MM.1S (cell line): ENCODE results near the gene EREG.

Source experiments
- DNase-seq: peaks from one replicate; pipeline ENCODE4 v3.0.0-alpha.2; 2015
- H2AFZ ChIP-seq: fragments of 300-600 bp; sonication (generic); 2 replicates; pipeline ENCODE4 v1.6.0; 2016; ENCODE audit warnings: antibody characterized with exemption, low read length
- H3F3A ChIP-seq: fragments of 300-600 bp; sonication (generic); 2 replicates; pipeline ENCODE4 v1.6.1; 2016; ENCODE audit warnings: mild to moderate bottlenecking, antibody characterized with exemption, low read length, moderate library complexity, mixed read lengths; ENCODE audit not compliant: insufficient read depth
- H3K27ac ChIP-seq: fragments of 300-600 bp; sonication (generic); 2 replicates; pipeline ENCODE4 v1.5.1; 2016; ENCODE audit warnings: mild to moderate bottlenecking, low read length
- H3K27me3 ChIP-seq: fragments of 300-600 bp; sonication (generic); replicated peaks from 2 replicates; pipeline ENCODE4 v1.6.0; 2016; ENCODE audit warnings: low read length; ENCODE audit not compliant: insufficient read depth
- H3K36me3 ChIP-seq: fragments of 300-600 bp; sonication (generic); replicated peaks from 2 replicates; pipeline ENCODE4 v1.6.1; 2016; ENCODE audit warnings: mild to moderate bottlenecking, low read length, mixed read lengths; ENCODE audit not compliant: insufficient read depth
- H3K4me1 ChIP-seq: fragments of 300-600 bp; sonication (generic); 2 replicates; pipeline ENCODE4 v1.6.1; 2016; ENCODE audit warnings: low read length, mixed read lengths
- H3K4me2 ChIP-seq: fragments of 300-600 bp; sonication (generic); 2 replicates; pipeline ENCODE4 v1.6.0; 2016; ENCODE audit warnings: low read depth, low read length
- H3K4me3 ChIP-seq: fragments of 300-600 bp; sonication (generic); 2 replicates; pipeline ENCODE4 v1.5.1; 2016; ENCODE audit warnings: low read length, mixed read lengths
- H3K79me2 ChIP-seq: fragments of 300-600 bp; sonication (generic); 2 replicates; pipeline ENCODE4 v1.6.1; 2016; ENCODE audit warnings: mixed run types, low read length, mixed read lengths
- H3K9ac ChIP-seq: fragments of 300-600 bp; sonication (generic); 2 replicates; pipeline ENCODE4 v1.6.1; 2016; ENCODE audit warnings: low read length, mixed read lengths
- H3K9me2 ChIP-seq: fragments of 300-600 bp; sonication (generic); replicated peaks from 2 replicates; pipeline ENCODE4 v1.6.1; 2016; ENCODE audit warnings: mild to moderate bottlenecking, low read length, mixed read lengths; ENCODE audit not compliant: insufficient read depth
- H3K9me3 ChIP-seq: fragments of 300-600 bp; sonication (generic); replicated peaks from 2 replicates; pipeline ENCODE4 v1.6.1; 2016; ENCODE audit warnings: mild to moderate bottlenecking, low read length, mixed read lengths; ENCODE audit not compliant: insufficient read depth
- H4K20me1 ChIP-seq: fragments of 300-600 bp; sonication (generic); 2 replicates; pipeline ENCODE4 v1.6.1; 2016; ENCODE audit warnings: mild to moderate bottlenecking, low read length, moderate library complexity, mixed read lengths; ENCODE audit not compliant: insufficient read depth
- CTCF ChIP-seq: fragments of 300-600 bp; sonication (generic); IDR thresholded peaks from 2 replicates; pipeline ENCODE4 v1.5.1; 2016; ENCODE audit warnings: antibody characterized with exemption, low read length, mixed read lengths
- EZH2 ChIP-seq: fragments of 300-600 bp; sonication (generic); optimal IDR thresholded peaks from 2 replicates; pipeline ENCODE3; 2017; ENCODE audit warnings: low read depth, mild to moderate bottlenecking, antibody characterized with exemption, low read length, mixed read lengths
- EZH2phosphoT487 ChIP-seq: fragments of 300-600 bp; sonication (generic); IDR thresholded peaks from 2 replicates; pipeline ENCODE4 v1.6.1; 2018; ENCODE audit warnings: antibody characterized with exemption, low read length

The EREG gene

GRCh38 chr4:74331252-74331651 lies 33.7 kb upstream of the EREG start:
- no peak for DNase-seq
- Histone ChIP-seq H3K4me3 (no peak overlapping the region), H3K9ac (no peak overlapping the region), H3K36me3 (no peaks in the 10 kb centered on the region), H3F3A (no peaks in the 10 kb centered on the region), H3K4me1 (no peaks in the 10 kb centered on the region), H3K79me2 (no peaks in the 10 kb centered on the region), H3K9me3 (no peaks in the 10 kb centered on the region), H4K20me1 (no peaks in the 10 kb centered on the region), H3K27me3 (no peaks in the 10 kb centered on the region), H2AFZ (no peak overlapping the region), H3K4me2 (no peak overlapping the region), H3K9me2 (no peaks in the 10 kb centered on the region), H3K27ac (no peak overlapping the region)
- TF ChIP-seq EZH2phosphoT487 (no peak), CTCF (no peak), EZH2 (no peak)

- Histone ChIP-seq H3K4me3 (no peak overlapping the region), H3K27ac (no peak overlapping the region), H3K27me3 (no peaks in the 10 kb centered on the region), H3K9ac (no peak overlapping the region), H2AFZ (no peak overlapping the region), H3K9me2 (no peaks in the 10 kb centered on the region), H3K4me2 (no peak overlapping the region), H3K79me2 (no peaks in the 10 kb centered on the region), H3K36me3 (no peaks in the 10 kb centered on the region), H3K4me1 (no peaks in the 10 kb centered on the region), H3K9me3 (no peaks in the 10 kb centered on the region), H4K20me1 (no peaks in the 10 kb centered on the region), H3F3A (no peaks in the 10 kb centered on the region)
- no peak for DNase-seq
- TF ChIP-seq EZH2phosphoT487 (no peak), CTCF (no peak), EZH2 (no peak)
Measured at GRCh38 chr4:74331944-74332343, 33.0 kb upstream of the EREG start.

- no peak overlapping the region for H3K4me2 ChIP-seq
- no peak overlapping the region for H3K9ac ChIP-seq
- no peak for TF ChIP-seq EZH2phosphoT487
- no peak for TF ChIP-seq EZH2
- TF ChIP-seq CTCF, result no peak
- H4K20me1 ChIP-seq, result no peaks in the 10 kb centered on the region
- no peak for DNase-seq
- H2AFZ ChIP-seq, result no peak overlapping the region
- H3F3A ChIP-seq, result no peaks in the 10 kb centered on the region
- no peaks in the 10 kb centered on the region for H3K27me3 ChIP-seq
- no peaks in the 10 kb centered on the region for H3K9me2 ChIP-seq
- no peaks in the 10 kb centered on the region for H3K4me1 ChIP-seq
- no peaks in the 10 kb centered on the region for H3K79me2 ChIP-seq
- H3K27ac ChIP-seq, result no peak overlapping the region
- H3K36me3 ChIP-seq, result no peaks in the 10 kb centered on the region
- no peaks in the 10 kb centered on the region for H3K9me3 ChIP-seq
- no peak overlapping the region for H3K4me3 ChIP-seq
Measured at GRCh38 chr4:74334636-74335035, 30.3 kb upstream of the EREG start.
